GM23338 (cell line): ENCODE data around the gene GPR153.

ENCODE experiments used
- CREB1 ChIP-seq: fragments of 250-450 bp; sonication (Bioruptor Pico); IDR thresholded peaks from 2 replicates; pipeline ENCODE4 v1.5.0; 2020; ENCODE audit warnings: low read depth, mild to moderate bottlenecking, moderate library complexity
- ETS1 ChIP-seq: IDR thresholded peaks from 2 replicates; pipeline ENCODE4 v1.6.1; 2016; ENCODE audit warnings: antibody characterized with exemption
- EZH2 ChIP-seq: fragments of 200-600 bp; sonication (generic); IDR thresholded peaks from one replicate; pipeline ENCODE4 v1.8.0; 2017; ENCODE audit warnings: antibody characterized with exemption, mild to moderate bottlenecking, low read depth; ENCODE audit not compliant: unreplicated experiment
- EZH2phosphoT487 ChIP-seq: fragments of 200-600 bp; sonication (generic); IDR thresholded peaks from one replicate; pipeline ENCODE4 v1.8.1; 2018; ENCODE audit warnings: antibody characterized with exemption; ENCODE audit not compliant: unreplicated experiment
- JUNB ChIP-seq: IDR thresholded peaks from one replicate; pipeline ENCODE4 v1.6.1; 2016; ENCODE audit warnings: antibody characterized with exemption; ENCODE audit not compliant: unreplicated experiment
- NANOG ChIP-seq: IDR thresholded peaks from 2 replicates; pipeline ENCODE4 v1.6.1; 2016; ENCODE audit warnings: antibody characterized with exemption, borderline replicate concordance
- POLR2AphosphoS5 ChIP-seq: IDR thresholded peaks from 2 replicates; pipeline ENCODE4 v1.6.1; 2016; ENCODE audit warnings: antibody characterized with exemption, low read depth
- REST ChIP-seq: IDR thresholded peaks from one replicate; pipeline ENCODE4 v1.6.1; 2018; ENCODE audit warnings: antibody characterized with exemption; ENCODE audit not compliant: unreplicated experiment
- STAT1 ChIP-seq: IDR thresholded peaks from one replicate; pipeline ENCODE4 v1.6.1; 2016; ENCODE audit warnings: antibody characterized with exemption; ENCODE audit not compliant: unreplicated experiment
- ZNF331 ChIP-seq: fragments of 250-450 bp; sonication (Bioruptor Pico); IDR thresholded peaks from 2 replicates; pipeline ENCODE4 v1.5.0; 2020; ENCODE audit warnings: low read depth, mild to moderate bottlenecking, moderate library complexity
- TF ChIP-seq, protein P1 (sequence below), 2 experiments: fragments of 200-600 bp in 1 of 2; sonication (generic) in 1 of 2; conservative IDR thresholded peaks; 2 replicates each; pipeline versions ENCODE4 v1.5.1 to v1.6.1; 2016 to 2017; ENCODE audit warnings: antibody characterized with exemption in 2 of 2, low read depth in 2 of 2, mild to moderate bottlenecking in 2 of 2, moderate library complexity in 1 of 2

GRCh38 chr1:6272868-6273267 is 12.0 kb upstream of the GPR153 start:
- TF ChIP-seq EZH2 (no peak), POLR2AphosphoS5 (no peak), ETS1 (no peak), EZH2phosphoT487 (no peak), REST (no peak), CREB1 (no peak), ZNF331 (CRISPR knock-in tag) (no peak), JUNB (no peak), STAT1 (no peak), NANOG (no peak)
- TF ChIP-seq, protein P1, sequence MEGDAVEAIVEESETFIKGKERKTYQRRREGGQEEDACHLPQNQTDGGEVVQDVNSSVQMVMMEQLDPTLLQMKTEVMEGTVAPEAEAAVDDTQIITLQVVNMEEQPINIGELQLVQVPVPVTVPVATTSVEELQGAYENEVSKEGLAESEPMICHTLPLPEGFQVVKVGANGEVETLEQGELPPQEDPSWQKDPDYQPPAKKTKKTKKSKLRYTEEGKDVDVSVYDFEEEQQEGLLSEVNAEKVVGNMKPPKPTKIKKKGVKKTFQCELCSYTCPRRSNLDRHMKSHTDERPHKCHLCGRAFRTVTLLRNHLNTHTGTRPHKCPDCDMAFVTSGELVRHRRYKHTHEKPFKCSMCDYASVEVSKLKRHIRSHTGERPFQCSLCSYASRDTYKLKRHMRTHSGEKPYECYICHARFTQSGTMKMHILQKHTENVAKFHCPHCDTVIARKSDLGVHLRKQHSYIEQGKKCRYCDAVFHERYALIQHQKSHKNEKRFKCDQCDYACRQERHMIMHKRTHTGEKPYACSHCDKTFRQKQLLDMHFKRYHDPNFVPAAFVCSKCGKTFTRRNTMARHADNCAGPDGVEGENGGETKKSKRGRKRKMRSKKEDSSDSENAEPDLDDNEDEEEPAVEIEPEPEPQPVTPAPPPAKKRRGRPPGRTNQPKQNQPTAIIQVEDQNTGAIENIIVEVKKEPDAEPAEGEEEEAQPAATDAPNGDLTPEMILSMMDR (conservative IDR thresholded peaks at IDR 0.05; ENCODE audit: low read depth in 2 of 2), result peak; percentile 38 to 55
